GM21737 (cell line): Measurements from ENCODE around the gene LRRIQ4.
A peak's percentile ranks its signal among the peaks of the same experiment; 100 is the strongest.

Experiments used
- ATAC-seq: cut with Tn5 transposase; IDR thresholded peaks from one replicate; pipeline ENCODE4 v1.9.1; 2021; ENCODE audit warnings: mild to moderate bottlenecking, moderate library complexity; ENCODE audit not compliant: unreplicated experiment

LRRIQ4 gene

GRCh38 chr3:169812332-169813235, at the start of gene LRRIQ4, which contains the start of gene LRRC34:
Gene LRRIQ4 (plus strand): TSS chr3:169812870. CDS start chr3:169821922, 9,052 bp downstream.
Gene LRRC34 (minus strand): TSS chr3:169812904. CDS start chr3:169812548, 356 bp downstream.
- peak; percentile 69 for ATAC-seq

- ATAC-seq = peak; percentile 22
These were observed 48.3 kb upstream of the LRRIQ4 start for GRCh38 chr3:169764312-169764881.

GRCh38 chr3:169764882-169765612, 47.6 kb upstream of the LRRIQ4 start, which contains the start of gene TERC:
Gene TERC (minus strand): TSS chr3:169765060.
- peak; percentile 72 for ATAC-seq

- ATAC-seq = peak; percentile 28
These were observed 43.1 kb upstream of the LRRIQ4 start, which contains the start of gene ACTRT3 for GRCh38 chr3:169769287-169770181. Gene ACTRT3 (minus strand): TSS chr3:169769561. CDS start chr3:169769520, 41 bp downstream.

GRCh38 chr3:169771497-169772304, 41.0 kb upstream of the LRRIQ4 start:
- no peak for ATAC-seq

GRCh38 chr3:169772305-169772896, 40.3 kb upstream of the LRRIQ4 start:
- ATAC-seq = peak; percentile 26

GRCh38 chr3:169772897-169773816, 39.5 kb upstream of the LRRIQ4 start, which contains the start of gene MYNN:
Gene MYNN (plus strand): TSS chr3:169773396. CDS start chr3:169774296, 900 bp downstream.
- peak; percentile 84 for ATAC-seq

- ATAC-seq = no peak
These were observed 38.5 kb upstream of the LRRIQ4 start for GRCh38 chr3:169774186-169774585.

GRCh38 chr3:169777822-169778221, 34.8 kb upstream of the LRRIQ4 start:
- no peak for ATAC-seq

- ATAC-seq = no peak
These were observed 31.9 kb upstream of the LRRIQ4 start for GRCh38 chr3:169780742-169781141.

GRCh38 chr3:169781209-169781855, 31.3 kb upstream of the LRRIQ4 start:
- ATAC-seq = no peak

GRCh38 chr3:169787120-169787519, 25.6 kb upstream of the LRRIQ4 start:
- no peak for ATAC-seq

- no peak for ATAC-seq
These were observed 24.9 kb upstream of the LRRIQ4 start for GRCh38 chr3:169787791-169788190.

GRCh38 chr3:169790219-169790618, 22.5 kb upstream of the LRRIQ4 start:
- no peak for ATAC-seq

GRCh38 chr3:169790687-169791429, 21.8 kb upstream of the LRRIQ4 start:
- no peak for ATAC-seq

GRCh38 chr3:169792359-169792758, 20.3 kb upstream of the LRRIQ4 start:
- ATAC-seq = no peak

GRCh38 chr3:169804681-169805080, 8.0 kb upstream of the LRRIQ4 start:
- no peak for ATAC-seq
